ENCODE data around the gene CPSF3. TPM values are rescaled to one million over a fixed set of nuclear protein-coding genes. Genes with fewer than 3 reads are reported as not detected.

Gene CPSF3
- total and polyA plus RNA-seq, 2 of the 8 experiments (the other 6 are each of a cell fraction or from before 2014, with no cell fraction given) = 44.5 to 93.3 TPM

DNA sequence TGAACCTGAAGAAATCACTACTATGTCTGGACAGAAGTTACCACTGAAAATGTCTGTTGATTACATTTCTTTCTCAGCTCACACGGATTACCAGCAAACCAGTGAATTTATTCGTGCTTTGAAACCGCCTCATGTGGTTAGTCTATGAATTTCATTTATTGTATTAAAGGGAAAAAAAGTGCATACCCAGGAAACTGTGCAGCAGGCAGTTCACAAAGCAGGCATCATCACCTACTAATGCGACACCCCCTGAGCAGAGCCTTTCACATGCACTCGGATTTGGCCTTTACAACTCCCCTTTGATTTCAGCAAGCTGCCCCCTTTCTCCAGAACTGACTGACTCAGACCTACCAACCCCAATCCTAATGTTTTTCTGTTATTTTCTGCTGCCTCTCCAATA lies 20.1 kb downstream of the CPSF3 start (continued):
- TF ChIP-seq, protein P1, sequence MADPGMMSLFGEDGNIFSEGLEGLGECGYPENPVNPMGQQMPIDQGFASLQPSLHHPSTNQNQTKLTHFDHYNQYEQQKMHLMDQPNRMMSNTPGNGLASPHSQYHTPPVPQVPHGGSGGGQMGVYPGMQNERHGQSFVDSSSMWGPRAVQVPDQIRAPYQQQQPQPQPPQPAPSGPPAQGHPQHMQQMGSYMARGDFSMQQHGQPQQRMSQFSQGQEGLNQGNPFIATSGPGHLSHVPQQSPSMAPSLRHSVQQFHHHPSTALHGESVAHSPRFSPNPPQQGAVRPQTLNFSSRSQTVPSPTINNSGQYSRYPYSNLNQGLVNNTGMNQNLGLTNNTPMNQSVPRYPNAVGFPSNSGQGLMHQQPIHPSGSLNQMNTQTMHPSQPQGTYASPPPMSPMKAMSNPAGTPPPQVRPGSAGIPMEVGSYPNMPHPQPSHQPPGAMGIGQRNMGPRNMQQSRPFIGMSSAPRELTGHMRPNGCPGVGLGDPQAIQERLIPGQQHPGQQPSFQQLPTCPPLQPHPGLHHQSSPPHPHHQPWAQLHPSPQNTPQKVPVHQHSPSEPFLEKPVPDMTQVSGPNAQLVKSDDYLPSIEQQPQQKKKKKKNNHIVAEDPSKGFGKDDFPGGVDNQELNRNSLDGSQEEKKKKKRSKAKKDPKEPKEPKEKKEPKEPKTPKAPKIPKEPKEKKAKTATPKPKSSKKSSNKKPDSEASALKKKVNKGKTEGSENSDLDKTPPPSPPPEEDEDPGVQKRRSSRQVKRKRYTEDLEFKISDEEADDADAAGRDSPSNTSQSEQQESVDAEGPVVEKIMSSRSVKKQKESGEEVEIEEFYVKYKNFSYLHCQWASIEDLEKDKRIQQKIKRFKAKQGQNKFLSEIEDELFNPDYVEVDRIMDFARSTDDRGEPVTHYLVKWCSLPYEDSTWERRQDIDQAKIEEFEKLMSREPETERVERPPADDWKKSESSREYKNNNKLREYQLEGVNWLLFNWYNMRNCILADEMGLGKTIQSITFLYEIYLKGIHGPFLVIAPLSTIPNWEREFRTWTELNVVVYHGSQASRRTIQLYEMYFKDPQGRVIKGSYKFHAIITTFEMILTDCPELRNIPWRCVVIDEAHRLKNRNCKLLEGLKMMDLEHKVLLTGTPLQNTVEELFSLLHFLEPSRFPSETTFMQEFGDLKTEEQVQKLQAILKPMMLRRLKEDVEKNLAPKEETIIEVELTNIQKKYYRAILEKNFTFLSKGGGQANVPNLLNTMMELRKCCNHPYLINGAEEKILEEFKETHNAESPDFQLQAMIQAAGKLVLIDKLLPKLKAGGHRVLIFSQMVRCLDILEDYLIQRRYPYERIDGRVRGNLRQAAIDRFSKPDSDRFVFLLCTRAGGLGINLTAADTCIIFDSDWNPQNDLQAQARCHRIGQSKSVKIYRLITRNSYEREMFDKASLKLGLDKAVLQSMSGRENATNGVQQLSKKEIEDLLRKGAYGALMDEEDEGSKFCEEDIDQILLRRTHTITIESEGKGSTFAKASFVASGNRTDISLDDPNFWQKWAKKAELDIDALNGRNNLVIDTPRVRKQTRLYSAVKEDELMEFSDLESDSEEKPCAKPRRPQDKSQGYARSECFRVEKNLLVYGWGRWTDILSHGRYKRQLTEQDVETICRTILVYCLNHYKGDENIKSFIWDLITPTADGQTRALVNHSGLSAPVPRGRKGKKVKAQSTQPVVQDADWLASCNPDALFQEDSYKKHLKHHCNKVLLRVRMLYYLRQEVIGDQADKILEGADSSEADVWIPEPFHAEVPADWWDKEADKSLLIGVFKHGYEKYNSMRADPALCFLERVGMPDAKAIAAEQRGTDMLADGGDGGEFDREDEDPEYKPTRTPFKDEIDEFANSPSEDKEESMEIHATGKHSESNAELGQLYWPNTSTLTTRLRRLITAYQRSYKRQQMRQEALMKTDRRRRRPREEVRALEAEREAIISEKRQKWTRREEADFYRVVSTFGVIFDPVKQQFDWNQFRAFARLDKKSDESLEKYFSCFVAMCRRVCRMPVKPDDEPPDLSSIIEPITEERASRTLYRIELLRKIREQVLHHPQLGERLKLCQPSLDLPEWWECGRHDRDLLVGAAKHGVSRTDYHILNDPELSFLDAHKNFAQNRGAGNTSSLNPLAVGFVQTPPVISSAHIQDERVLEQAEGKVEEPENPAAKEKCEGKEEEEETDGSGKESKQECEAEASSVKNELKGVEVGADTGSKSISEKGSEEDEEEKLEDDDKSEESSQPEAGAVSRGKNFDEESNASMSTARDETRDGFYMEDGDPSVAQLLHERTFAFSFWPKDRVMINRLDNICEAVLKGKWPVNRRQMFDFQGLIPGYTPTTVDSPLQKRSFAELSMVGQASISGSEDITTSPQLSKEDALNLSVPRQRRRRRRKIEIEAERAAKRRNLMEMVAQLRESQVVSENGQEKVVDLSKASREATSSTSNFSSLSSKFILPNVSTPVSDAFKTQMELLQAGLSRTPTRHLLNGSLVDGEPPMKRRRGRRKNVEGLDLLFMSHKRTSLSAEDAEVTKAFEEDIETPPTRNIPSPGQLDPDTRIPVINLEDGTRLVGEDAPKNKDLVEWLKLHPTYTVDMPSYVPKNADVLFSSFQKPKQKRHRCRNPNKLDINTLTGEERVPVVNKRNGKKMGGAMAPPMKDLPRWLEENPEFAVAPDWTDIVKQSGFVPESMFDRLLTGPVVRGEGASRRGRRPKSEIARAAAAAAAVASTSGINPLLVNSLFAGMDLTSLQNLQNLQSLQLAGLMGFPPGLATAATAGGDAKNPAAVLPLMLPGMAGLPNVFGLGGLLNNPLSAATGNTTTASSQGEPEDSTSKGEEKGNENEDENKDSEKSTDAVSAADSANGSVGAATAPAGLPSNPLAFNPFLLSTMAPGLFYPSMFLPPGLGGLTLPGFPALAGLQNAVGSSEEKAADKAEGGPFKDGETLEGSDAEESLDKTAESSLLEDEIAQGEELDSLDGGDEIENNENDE (IDR thresholded peaks at IDR 0.05; ENCODE audit: insufficient replicate concordance, low read length) = no peak
- TF ChIP-seq CBX5 (IDR thresholded peaks at IDR 0.05; ENCODE audit: low read depth, low read length) (no peak), CHD2 (IDR thresholded peaks at IDR 0.05; ENCODE audit: low read length) (no peak), PHF8 (conservative IDR thresholded peaks at IDR 0.05; ENCODE audit: low read depth, low read length) (no peak), CHD1 (IDR thresholded peaks at IDR 0.05; ENCODE audit: low read depth, low read length) (no peak), EP300 (IDR thresholded peaks at IDR 0.05; ENCODE audit: borderline replicate concordance in 1 of 2, low read depth in 2 of 2, low read length in 2 of 2) (no peak)
- TF ChIP-seq, protein P2, sequence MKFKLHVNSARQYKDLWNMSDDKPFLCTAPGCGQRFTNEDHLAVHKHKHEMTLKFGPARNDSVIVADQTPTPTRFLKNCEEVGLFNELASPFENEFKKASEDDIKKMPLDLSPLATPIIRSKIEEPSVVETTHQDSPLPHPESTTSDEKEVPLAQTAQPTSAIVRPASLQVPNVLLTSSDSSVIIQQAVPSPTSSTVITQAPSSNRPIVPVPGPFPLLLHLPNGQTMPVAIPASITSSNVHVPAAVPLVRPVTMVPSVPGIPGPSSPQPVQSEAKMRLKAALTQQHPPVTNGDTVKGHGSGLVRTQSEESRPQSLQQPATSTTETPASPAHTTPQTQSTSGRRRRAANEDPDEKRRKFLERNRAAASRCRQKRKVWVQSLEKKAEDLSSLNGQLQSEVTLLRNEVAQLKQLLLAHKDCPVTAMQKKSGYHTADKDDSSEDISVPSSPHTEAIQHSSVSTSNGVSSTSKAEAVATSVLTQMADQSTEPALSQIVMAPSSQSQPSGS (IDR thresholded peaks at IDR 0.05; ENCODE audit: low read length) = no peak
